HL-60 (cell line): Measurements from ENCODE around the gene BTG4.

Experiments
- CTCF ChIP-seq: IDR thresholded peaks from one replicate; pipeline ENCODE4 v1.5.1; 2011; ENCODE audit warnings: low read length, control low read depth, inconsistent platforms; ENCODE audit not compliant: insufficient read depth
- POLR2AphosphoS5 ChIP-seq: IDR thresholded peaks from 2 replicates; pipeline ENCODE4 v1.6.1; 2012; ENCODE audit warnings: low read depth

- TF ChIP-seq CTCF (no peak), POLR2AphosphoS5 (no peak)
Observed at GRCh38 chr11:111525456-111525855, 13.3 kb upstream of the BTG4 start.
